Measurements from ENCODE around the gene RUVBL2. TPM values are rescaled to one million over a fixed set of nuclear protein-coding genes. Genes with fewer than 3 reads are reported as not detected.

RUVBL2 gene
- total RNA-seq, 1 experiment from 2014 or later: 130 TPM

DNA sequence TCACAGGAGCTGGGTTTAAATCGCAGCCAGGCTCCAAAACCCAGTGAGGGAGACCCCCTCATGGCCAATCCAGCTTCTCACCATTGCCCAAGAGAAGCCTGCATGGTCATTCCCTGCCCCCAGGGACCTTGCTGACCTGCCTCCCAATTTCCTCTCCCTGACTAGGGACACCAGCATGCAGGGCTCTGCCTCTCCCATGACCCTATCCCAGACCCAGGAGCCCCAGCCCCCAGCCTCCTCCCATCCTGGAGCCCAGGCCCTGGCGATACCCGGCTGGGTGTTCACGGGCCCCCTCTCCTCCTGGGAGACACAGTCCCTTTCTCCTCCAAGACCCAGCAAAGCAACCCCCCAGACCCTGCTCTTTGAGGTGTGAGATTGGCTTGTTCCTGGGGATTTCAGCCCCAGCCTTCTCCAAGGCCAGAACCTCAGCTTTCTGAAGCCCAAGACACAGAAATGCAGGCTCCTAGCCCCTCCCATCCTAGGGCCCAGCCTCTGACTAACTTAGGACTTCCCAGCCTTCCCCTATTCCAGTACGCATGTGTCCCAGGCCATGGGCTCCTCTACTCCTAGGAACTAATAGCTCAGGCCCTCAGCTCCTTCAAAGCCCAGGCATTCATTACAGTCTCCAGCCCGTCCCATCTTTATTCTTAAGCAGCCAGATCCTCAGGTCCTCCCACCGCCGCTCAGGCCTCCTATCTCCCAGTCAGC, 1.7 kb upstream of the RUVBL2 start:
- peak; percentile 51 for DNase-seq
- Mint-ChIP-seq H3K36me3 (ENCODE audit: insufficient read depth in 1 of 3, low read depth in 3 of 3) (peaks cover 17 to 36% (median 35%) of the 10 kb centered on the region in 3 experiments), H3K4me1 (peaks cover 30 to 35% of the 10 kb centered on the region in 2 experiments), H3K27me3 (ENCODE audit: low read depth) (no peaks in the 10 kb centered on the region), H3K9me3 (no peaks in the 10 kb centered on the region), H3K4me3 (peak overlapping the region; percentile 93 to 95), H3K27ac (peak overlapping the region; percentile 5 to 98 (median 73))
- H2BK15ac ChIP-seq (ENCODE audit: low read depth, low read length): no peak overlapping the region
- H3K79me2 ChIP-seq (ENCODE audit: insufficient read depth, low read length): peaks cover 9% of the 10 kb centered on the region; the same call in 1 of the 2 replicates
- no peaks in the 10 kb centered on the region for H3K27me3 ChIP-seq (ENCODE audit: insufficient read depth, low read length)
- H3T11ph ChIP-seq (ENCODE audit: low read length): no peak overlapping the region
- H4K20me1 ChIP-seq (ENCODE audit: control insufficient read depth, insufficient read depth, insufficient read length): no peaks in the 10 kb centered on the region
- H3K79me1 ChIP-seq (ENCODE audit: insufficient read depth, low read depth, low read length, poor library complexity, severe bottlenecking): no peaks in the 10 kb centered on the region
- H2AFZ ChIP-seq (ENCODE audit: low read length): no peak overlapping the region
- H2BK12ac ChIP-seq (ENCODE audit: insufficient read length, low read depth, low read length): no peak overlapping the region
- no peak overlapping the region for H3K4ac ChIP-seq (ENCODE audit: low read depth, low read length)
- no peak overlapping the region for H2AK5ac ChIP-seq (ENCODE audit: insufficient read length, low read length)
- H3K23ac ChIP-seq (ENCODE audit: insufficient read length, low read depth, low read length): no peak overlapping the region
- peaks cover 8% of the 10 kb centered on the region for H3K23me2 ChIP-seq (ENCODE audit: insufficient read length, low read depth, low read length, poor library complexity, severe bottlenecking)
- no peak overlapping the region for H4K8ac ChIP-seq (replicated peaks; ENCODE audit: insufficient read length, low read depth, low read length)
- no CpG with 5 or more reads among the region's 8 CpGs for WGBS (ENCODE audit: extremely low coverage, insufficient read length, low lambda C conversion rate)
- no peak overlapping the region for H3K56ac ChIP-seq (ENCODE audit: insufficient read length, low read depth, low read length)
- H3K4me1 ChIP-seq (ENCODE audit: insufficient read depth, low read length): no peaks in the 10 kb centered on the region; the same call in 1 of the 2 replicates
- no peak overlapping the region for H2BK20ac ChIP-seq (ENCODE audit: low read depth, low read length, poor library complexity, severe bottlenecking)
- peak overlapping the region; percentile 80 for H3K4me2 ChIP-seq (ENCODE audit: insufficient read depth, insufficient read length, low read length)
- H2BK5ac ChIP-seq (ENCODE audit: insufficient read length, low read length): no peak overlapping the region
- TF ChIP-seq CTCF (conservative IDR thresholded peaks at IDR 0.05): no peak
- H3K9ac ChIP-seq (ENCODE audit: extremely low read depth, insufficient read length, low read length): peak overlapping the region; percentile 69
- H4K5ac ChIP-seq (ENCODE audit: insufficient read length, low read depth, low read length): no peak overlapping the region
- H3K14ac ChIP-seq (ENCODE audit: insufficient read depth, low read length): no peak overlapping the region; the same call in 1 of the 2 replicates
- no peak overlapping the region for H3K27ac ChIP-seq (ENCODE audit: insufficient read length, low read depth, low read length)
- H3K18ac ChIP-seq (ENCODE audit: insufficient read length, low read depth, low read length): no peak overlapping the region
- no peak overlapping the region for H4K91ac ChIP-seq (ENCODE audit: insufficient read length, low read depth, low read length)
- H2BK120ac ChIP-seq (ENCODE audit: low read depth, low read length, poor library complexity, severe bottlenecking): no peak overlapping the region
- H3K9me3 ChIP-seq (ENCODE audit: control insufficient read depth, low read depth, low read length): no peaks in the 10 kb centered on the region

Data from H9 (cell line).